ENCODE measurements around the gene KBTBD6.

Gene KBTBD6

DNA sequence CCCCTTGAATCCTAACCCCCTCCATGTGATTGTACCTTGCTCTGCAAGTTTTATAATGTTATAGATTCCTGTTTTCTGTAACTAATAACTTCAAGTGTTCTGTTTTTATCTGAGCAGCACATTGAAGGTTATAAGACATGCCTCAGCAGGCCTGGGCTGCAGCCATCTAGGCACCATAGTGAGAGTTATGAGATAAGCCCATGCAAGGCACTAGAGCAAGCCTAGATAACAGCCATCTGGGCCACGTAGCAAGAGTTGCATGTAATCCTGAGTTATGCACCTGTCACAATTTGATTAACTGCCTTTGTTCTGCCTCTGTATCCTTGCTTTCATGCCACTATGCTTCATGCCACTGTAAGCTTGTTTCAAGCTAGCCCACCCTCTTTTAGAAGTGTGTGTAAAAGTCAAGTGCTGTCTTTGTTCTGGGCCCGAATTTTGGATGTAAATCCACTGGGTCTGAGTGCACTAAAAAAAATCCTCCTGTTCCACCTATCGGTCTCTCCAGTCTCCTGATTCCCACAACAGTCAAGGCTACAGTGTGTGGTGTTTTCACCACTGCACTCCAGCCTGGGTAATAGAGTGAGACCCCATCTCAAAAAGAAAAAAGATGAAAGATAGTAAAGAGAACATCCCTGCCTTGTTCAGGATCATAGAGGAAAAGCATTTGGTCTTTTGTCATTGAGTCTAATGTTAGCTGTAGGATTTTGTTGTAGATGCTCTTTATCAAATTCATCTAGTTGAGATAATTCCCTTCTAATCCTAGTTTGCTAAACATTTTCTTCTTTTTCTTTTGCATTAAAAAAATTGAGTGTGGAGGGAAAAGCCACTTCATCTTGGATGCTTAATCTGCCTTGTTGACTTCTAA is 16.0 kb upstream of the KBTBD6 start:
- POLR2A ChIA-PET = no interaction called here
- CTCF ChIA-PET = no interaction called here
- TF ChIP-seq, protein P1, sequence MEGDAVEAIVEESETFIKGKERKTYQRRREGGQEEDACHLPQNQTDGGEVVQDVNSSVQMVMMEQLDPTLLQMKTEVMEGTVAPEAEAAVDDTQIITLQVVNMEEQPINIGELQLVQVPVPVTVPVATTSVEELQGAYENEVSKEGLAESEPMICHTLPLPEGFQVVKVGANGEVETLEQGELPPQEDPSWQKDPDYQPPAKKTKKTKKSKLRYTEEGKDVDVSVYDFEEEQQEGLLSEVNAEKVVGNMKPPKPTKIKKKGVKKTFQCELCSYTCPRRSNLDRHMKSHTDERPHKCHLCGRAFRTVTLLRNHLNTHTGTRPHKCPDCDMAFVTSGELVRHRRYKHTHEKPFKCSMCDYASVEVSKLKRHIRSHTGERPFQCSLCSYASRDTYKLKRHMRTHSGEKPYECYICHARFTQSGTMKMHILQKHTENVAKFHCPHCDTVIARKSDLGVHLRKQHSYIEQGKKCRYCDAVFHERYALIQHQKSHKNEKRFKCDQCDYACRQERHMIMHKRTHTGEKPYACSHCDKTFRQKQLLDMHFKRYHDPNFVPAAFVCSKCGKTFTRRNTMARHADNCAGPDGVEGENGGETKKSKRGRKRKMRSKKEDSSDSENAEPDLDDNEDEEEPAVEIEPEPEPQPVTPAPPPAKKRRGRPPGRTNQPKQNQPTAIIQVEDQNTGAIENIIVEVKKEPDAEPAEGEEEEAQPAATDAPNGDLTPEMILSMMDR (IDR thresholded peaks at IDR 0.05; ENCODE audit: control extremely low read depth, extremely low read depth, low read depth, missing control alignments) = no peak
- DNase-seq (ENCODE audit: extremely low spot score) = no peak

DNA sequence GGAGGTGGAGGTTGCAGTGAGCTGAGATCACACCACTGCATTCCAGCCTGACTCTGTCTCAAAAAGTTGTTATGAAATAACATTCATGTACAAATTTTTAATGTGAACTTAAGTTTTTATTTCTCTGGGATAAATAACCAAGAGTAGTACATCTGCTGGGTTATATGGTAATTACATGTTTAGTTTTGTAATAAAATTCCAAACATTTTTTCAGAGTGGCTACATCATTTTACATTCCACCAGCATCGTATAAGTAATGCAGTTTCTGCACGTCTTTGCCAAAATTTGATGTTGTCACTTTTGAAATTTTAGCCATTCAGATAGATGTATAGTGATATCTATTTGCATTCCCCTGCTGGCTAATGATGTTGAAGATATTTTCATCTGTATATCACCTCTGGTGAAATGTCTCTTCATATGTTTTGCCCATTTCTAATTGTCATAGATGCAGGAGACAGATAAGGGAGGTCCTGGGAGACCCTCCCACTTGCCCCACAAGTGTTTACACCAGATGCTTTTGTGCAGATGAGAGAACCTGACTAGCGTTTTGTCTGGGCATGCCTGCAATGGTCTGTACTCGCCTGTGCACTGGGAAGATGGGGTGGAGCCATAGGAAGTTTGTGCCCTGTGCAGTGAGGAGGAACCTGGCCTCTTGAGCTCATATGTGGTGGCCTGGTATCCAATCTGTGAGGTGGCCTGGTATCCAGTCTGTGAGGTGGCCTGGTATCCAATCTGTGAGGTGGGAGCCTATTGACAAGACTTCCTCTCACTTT is 12.7 kb upstream of the KBTBD6 start:
- CTCF ChIA-PET = interaction anchor here (2.8 kb wide), 1 partner anchor 13 kb away, joined by 7 read pairs; no protein-coding TSS in a partner anchor
- POLR2A ChIA-PET = no interaction called here
- TF ChIP-seq, protein P1 (IDR thresholded peaks at IDR 0.05; ENCODE audit: control extremely low read depth, extremely low read depth, low read depth, missing control alignments) = no peak
- no peak for DNase-seq (ENCODE audit: extremely low spot score)

- DNase-seq (ENCODE audit: extremely low spot score) = no peak
- POLR2A ChIA-PET = no interaction called here
- TF ChIP-seq, protein P1 (IDR thresholded peaks at IDR 0.05; ENCODE audit: control extremely low read depth, extremely low read depth, low read depth, missing control alignments) = no peak
- CTCF ChIA-PET = no interaction called here
Measured at GRCh38 chr13:41144576-41144975, 12.0 kb upstream of the KBTBD6 start.

- DNase-seq (ENCODE audit: extremely low spot score) = no peak
- ChIA-PET POLR2A (no interaction called here), CTCF (no interaction called here)
- TF ChIP-seq, protein P1 (IDR thresholded peaks at IDR 0.05; ENCODE audit: control extremely low read depth, extremely low read depth, low read depth, missing control alignments) = no peak
Measured at GRCh38 chr13:41139296-41139966, 6.8 kb upstream of the KBTBD6 start.

DNA sequence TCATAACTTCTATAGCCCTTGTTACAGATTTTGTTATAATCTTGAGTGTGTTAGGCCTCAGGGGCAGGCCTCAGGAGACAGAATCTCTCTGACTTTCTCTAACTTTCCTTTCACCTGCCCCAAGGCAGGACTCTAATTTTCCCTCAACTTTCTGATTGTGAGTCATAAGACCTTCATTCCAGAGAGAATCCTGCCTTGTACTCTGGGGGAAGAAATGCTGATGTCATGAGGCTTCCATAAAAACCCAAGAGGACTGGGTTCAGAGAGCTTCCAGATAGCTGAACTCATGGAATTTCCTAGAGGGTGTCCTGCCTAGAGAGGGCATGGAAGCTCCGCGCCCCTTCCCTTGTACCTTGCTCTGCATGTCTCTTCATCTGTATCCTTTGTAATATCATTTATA is 5.3 kb upstream of the KBTBD6 start:
- POLR2A ChIA-PET = no interaction called here
- DNase-seq (ENCODE audit: extremely low spot score) = no peak
- CTCF ChIA-PET = interaction anchor here (0.8 to 1.4 kb wide), 5 partner anchors 12 to 44 kb away, joined by 3 read pairs; no protein-coding TSS in a partner anchor
- TF ChIP-seq, protein P1 (IDR thresholded peaks at IDR 0.05; ENCODE audit: control extremely low read depth, extremely low read depth, low read depth, missing control alignments) = no peak

DNA sequence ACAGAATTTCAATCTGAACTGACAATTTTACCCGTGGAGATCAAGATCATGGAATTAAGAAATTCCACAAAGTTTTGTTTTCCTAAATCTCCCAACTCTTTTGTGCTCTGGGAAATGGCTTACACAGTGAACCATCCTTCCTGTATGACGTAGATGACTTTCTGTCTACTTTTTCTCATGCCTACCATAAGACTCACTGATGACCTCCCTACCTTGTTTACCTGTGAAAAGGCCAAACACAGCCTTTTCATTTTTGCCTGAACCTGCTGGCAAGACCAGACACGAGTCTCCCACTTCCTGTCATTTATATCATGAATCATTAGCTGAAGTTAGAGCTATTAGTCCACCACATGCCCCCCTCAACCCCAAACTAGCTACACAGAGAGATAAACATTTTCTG is 4.6 kb upstream of the KBTBD6 start:
- POLR2A ChIA-PET = no interaction called here
- TF ChIP-seq, protein P1 (IDR thresholded peaks at IDR 0.05; ENCODE audit: control extremely low read depth, extremely low read depth, low read depth, missing control alignments) = no peak
- CTCF ChIA-PET = interaction anchor here (0.8 to 1.4 kb wide), 3 partner anchors 11 to 24 kb away, joined by 3 read pairs; no protein-coding TSS in a partner anchor

More for the DNA sequence above, 4.6 kb upstream of the KBTBD6 start:
- DNase-seq (ENCODE audit: extremely low spot score) = no peak
